Activated effector memory CD4-positive, alpha-beta T cell treated with Interleukin-2 at 50 U/mL for 16 hours (primary cell): ENCODE data around the gene INF2.

Experiments
- DNase-seq: peaks from one replicate; pipeline ENCODE4 v3.0.0-alpha.2; 2020

INF2 gene

GRCh38 chr14:104677512-104678332 is 11.7 kb upstream of the INF2 start:
- peak; percentile 56 for DNase-seq

- DNase-seq = no peak
Measured at GRCh38 chr14:104678346-104678745, 11.1 kb upstream of the INF2 start.

DNA sequence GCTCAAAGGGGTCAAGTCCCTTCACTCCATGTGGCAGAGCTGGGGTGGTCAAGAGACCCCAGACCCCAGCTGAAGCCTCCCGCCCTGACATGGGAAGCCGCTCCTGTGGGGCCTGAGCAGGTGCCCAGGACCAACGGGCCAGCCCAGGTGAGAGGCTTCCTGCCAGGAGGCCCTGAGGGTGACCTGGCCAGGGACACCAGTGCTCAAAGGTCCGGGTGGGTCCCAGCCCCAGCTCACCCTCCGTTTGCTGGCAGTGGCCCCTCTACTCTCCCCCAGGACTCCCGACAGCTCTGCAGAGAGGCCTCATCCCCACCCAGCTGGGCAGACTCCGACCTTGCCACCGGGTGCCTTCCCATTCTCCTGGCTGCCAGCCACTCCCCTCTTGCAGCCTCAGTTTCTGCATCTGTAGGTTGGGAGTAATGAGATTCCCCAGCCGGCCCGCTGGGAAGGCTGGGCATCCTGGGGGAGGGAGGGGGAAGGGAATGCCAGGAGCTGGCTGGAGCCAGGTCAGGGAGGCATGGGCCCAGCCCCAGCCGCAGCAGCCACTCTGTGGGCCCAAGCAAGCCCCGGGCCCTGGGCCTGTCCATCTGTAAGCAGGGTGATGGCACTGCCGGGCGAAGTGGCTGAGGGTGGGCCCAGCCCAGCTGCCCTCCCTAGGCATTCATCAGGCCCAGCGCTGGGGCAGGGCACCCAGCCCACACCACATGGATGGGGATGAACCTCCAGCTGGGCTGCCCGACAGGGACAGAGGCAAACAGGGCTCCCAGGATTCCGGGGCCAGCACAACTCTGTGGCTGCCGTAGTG is 10.3 kb upstream of the INF2 start:
- DNase-seq = no peak

DNA sequence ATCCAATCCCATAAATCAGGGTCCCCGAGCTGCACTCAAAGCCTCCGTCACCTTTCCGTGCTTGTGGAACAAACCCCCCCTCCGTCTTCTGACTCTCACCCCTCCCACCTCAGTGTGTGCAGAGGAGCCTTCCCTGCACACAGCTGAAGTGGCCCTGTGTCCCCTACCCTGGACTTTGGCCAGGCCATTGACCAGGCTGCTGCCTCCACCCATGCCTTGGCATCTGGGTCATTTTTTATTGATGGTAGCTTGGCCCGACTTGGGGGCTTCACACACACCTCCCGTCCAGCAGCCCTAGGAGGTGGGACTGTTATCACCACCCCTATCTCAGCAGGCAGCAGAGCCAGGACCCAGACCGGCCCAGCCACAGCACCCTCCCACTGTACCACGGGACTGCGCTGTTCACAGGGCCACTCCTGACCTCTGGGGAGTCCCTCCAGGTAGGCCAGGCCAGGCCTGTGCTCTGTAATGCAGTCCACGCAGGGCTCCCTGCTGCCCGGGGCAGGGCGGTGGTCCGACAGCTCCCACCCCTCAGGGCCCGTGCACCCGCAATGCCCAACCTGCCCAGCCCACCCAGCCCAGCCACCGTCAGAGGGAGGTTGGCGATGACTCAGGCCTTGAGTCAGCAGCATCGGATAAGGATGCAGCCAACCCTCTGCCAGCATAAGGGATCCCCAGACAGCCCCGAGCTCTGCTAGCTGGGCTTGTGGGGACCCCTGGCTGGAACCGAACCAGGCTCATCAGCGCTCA is 9.2 kb upstream of the INF2 start:
- DNase-seq = no peak

DNA sequence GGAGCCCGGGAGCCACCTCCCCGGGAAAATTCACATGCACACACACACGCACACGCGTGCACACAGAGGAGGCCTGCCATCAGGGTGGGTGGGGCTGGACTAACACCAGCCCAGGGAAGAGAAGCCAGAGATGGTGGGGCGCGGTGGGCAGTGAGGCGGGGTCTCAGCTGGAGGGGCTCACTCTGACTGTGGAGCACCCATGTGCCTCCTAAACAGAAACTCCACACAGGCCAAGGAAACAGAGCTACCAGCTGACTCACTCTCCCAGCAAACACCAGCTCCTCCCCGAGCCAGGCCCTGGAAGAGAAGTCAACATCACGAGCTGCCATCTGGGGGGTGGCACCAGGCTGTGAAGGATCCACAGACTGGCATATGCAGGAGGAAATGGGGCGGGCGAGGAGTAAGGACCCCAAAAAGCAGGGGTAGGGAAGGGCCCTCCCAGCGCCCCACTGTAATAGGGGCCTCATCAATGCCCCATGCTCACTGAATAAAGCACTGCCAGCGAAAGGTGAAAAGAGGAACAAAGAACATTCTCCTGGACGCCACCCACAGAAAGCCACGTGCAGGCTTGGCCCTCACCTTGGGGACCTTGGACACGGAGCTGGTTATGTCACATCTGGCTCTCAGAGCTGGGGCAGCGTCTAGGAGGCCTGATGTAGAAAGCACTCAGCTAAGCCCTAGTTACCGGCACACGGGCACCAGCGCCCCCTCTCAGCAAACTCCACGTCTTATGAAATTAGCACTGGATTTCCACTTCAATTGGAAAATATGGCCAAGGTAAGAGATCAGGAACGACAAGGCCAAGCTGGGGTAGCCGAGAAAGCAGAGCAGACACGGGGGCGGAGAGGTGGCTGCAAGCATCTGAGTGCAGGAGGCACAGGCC is 8.4 kb upstream of the INF2 start:
- no peak for DNase-seq

DNA sequence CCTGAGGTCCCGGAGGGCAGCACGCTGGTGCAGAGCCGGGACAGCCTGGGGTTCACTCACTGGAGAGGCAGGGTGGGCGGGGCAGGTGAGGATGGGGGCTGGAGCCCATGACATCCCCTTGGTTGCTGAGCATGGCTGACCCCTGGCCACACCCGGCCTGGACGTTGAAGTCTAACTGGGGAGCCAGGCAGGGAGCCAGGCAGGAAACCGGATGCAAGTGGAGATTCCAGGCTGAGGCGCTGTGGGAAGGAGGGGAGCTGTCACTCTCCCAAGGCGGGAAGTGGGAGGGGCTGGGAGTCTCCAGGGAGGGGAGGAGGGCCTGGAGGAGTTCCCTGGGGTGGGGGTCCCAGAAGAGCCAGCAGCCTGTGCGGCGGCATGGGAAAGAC is 7.7 kb upstream of the INF2 start:
- no peak for DNase-seq

GRCh38 chr14:104682107-104682593 is 7.3 kb upstream of the INF2 start:
- no peak for DNase-seq

DNA sequence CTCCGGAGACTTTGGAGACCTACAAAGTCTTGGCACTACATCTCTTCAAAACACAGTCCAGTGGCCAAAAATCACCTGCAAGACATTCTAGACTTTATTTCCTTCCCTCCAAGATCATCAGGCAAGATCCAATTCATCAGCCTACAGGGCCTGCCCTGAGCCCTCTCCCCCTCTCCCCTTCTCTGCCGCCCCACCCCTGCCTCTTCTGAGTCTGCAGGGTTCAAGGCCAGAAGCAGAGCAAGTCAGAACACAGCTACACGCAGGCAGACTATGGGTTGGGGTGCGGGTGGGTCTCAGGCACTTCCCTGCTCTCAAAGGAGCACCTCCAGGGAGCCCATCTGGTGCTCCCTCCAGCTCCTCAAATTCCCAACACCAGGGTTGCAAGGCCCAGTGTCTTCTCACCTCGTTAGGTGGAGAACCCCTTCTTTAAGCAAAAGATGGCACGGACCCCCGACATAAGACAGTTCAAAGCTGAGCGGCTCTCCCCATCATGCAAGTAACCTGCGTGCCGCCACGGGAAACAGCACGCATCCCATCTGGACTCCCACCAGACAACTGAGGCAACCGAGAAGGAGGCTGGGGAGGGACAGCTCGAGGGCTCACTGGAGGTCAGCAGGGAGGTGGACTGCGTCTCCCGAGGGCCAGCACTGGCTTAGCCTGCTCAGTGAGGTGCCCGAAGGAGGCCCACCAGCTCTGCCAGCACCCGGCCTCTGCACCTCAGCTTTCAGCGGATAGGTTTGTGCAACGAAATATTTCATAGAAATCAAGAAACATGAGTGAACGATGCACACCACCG is 5.6 kb upstream of the INF2 start:
- no peak for DNase-seq

DNA sequence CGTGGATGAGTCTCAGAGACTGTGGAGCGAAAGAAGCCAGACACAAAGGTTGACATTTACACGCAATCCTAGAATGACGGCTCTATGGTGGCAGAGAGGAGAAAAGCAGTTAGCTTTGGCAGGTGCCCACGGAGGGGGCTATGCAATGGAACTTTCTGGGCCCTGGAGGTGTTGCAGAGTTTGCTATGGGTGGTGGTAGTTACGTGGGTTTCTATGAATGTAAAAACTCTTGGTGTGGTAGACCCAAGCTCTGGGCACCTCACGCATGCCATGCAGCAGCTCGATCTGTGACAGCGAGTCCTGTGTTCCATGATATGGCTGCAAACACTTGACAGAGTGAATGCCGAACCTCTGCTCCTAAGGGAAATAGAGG is 5.0 kb upstream of the INF2 start:
- DNase-seq = no peak

DNA sequence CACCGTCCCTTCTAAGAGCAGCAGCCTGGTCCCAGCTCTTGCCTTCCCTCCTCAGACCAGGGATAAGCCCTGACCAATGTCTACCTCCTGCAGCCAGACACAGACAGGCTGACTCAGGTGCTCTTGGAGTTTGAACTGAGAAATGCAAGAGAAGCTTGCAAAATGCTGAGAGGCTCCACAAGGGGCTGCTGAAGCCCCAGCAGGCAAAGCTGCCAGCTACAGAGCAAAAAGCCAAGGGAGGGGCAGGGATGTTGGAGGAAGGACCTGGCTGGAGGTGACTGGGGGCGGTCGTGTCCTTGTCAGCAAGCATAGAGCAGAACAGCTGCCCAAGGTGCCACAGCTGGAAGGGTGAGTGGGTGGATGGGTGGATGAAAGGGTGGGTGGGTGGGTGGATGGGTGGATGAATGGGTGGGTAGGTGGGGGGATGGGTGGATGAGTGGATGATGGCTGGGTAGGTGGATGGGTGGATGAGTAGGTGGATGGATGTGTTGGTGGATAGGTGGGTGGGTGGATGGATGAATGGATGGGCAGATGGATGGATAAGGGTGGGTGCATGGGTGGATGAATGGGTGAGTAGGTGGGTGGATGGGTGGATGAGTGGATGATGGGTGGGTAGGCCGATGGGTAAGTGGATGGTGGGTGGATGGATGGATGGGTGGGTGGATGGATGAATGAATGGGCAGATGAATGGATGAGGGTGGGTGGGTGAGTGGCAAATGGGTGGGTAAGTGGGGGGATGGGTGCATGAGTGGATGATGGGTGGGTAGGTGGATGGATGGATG is 4.0 kb upstream of the INF2 start:
- DNase-seq = no peak

DNA sequence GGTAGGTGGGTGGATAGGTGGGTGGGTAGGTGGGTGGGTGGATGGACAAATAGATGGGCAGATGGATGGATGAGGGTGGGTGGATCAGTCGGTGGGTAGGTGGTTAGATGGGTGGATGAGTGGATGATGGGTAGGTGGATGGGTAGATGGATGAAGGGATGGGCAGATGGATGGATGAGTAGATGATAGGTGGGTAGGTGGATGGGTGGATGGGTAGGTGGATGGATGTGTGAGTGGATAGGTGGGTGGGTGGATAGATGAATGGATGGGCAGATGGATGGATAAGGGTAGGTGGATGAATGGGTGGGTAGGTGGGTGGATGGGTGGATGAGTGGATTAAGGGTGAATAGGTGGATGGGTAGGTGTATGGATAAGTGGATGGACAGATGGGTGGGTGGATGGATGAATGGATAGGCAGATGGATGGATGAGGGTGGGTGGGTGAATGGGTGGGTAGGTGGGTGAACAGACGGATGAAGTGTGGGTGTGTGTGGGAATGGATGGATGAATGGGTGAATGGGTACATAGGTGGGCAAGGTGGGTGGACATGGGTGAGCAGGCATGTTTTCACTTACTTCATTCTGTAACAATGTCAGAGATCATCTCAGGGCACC is 3.3 kb upstream of the INF2 start:
- no peak for DNase-seq

DNA sequence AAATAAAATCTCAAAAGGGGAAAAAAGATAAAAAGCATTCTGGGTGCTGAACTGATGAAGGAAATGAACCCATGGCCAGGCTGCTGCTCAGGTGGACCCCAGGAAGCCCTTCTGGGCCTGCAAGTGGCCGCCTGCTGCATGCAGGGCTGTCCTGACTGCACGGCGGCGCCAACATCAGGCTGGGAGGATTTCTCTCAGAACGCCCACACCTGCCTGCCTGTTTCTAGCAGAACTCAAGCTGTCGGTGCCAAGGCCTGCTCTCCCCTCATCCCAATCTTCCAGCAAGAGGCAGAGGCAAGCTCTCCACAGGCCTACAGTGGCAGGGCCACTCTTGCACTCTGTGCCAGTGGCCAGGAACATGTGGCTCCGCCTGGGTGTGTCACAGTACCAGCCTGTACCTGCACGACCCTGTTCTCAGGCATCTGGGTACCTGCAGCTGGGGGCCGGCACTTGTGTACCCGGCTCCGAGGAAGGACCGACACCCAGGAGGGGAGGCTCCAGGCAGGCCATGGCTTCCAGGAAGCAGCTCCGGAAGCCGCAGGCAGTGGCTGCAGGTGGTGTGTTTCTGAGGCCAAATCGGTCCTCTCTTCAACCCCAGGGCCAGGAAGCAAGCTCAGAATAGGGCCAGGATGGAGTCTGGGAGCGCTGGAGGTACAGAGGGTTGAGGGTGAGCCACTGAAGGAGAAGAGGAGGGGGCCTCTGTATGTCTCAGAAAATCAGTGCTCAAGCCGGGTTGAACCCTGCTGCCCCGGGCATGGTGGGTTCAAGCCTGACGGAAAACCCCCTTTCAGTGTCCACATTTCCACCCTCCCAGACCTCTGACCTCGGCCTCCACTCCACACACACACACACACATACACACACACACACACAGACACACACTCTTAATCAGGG is 2.5 kb upstream of the INF2 start:
- no peak for DNase-seq

- DNase-seq = no peak
Measured at GRCh38 chr14:104687601-104688504, 1.6 kb upstream of the INF2 start.

DNA sequence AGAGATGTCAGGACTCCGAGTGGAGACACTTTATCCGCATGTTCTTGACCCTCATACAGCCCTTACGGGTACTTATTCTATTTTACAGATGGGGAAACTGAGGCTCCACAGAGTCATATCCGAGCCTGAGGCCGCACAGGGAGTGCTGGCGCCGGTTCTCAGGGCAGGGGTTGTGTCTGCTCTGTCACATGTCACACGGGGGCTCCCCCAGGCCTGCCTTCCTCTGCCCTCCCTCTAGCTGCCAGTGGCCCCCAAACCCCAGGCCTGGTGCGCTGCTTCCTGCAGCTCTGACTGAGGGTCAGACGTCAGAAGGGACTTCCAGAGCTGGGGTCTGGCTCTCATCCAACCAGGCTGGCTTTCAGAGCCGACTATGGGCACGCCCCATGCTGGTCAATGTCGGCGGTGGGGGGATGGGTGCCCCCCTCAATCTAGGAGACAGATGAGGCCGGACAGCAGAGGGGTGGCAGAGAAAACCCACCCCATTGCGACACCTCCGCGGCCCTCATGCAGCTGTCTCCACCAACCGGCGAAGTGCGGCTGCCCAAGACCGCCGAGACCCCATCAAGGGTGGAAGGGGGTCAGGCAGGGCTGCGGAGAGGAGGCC is 811 bp upstream of the INF2 start:
- DNase-seq = no peak

GRCh38 chr14:104689881-104690711 is 678 bp downstream of the INF2 start:
- DNase-seq = no peak

DNA sequence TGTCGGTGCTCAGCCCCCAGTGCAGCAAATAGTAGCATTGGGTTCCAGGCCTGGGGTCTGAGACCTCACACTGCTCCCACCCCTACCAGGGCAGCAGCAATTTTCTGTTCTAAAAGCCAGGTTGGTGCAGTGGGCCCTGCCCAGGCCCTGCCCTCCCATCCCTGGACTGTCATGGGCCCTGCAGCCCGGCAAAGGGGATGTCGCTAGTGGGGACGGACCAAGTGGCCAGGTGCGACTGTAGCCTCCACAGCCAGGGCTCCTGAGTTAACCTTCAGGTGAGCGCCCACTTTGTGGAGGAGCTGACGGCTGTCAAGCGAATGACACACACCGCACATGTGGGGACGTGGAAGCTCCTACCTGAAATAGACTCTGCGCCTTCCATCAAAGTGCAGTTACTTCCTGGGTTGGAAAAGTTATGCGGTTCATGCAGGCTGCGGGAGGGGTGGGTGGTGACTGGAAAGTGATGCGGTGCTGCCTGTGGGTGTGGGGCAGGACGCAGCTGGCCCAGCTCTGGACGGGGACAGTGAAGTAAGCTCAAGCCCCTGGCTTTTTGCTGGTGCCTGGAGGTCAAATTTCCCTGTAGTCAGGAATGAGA is 1.5 kb downstream of the INF2 start:
- no peak for DNase-seq
